Hematopoietic multipotent progenitor cell treated with erythropoietin and hydrocortisone succinate and interleukin-3 and kit ligand, for 4 days (in vitro differentiated cells): Measurements from ENCODE around the gene COL27A1.
"Not testable (repeated sequence)": the region's sequence is repeated elsewhere in the genome, so short reads cannot be mapped to it uniquely, and the experiment has no call there.

Experiments used
- DNase-seq: peaks from one replicate; pipeline ENCODE4 v3.0.0-alpha.2; 2015

COL27A1 gene

GRCh38 chr9:114311571-114312512 lies 156.5 kb downstream of the COL27A1 start:
- DNase-seq, result no peak

GRCh38 chr9:114312513-114312875 lies 157.2 kb downstream of the COL27A1 start:
- no peak for DNase-seq

GRCh38 chr9:114313186-114313585 lies 157.8 kb downstream of the COL27A1 start:
- no peak for DNase-seq

GRCh38 chr9:114314256-114314867 lies 159.0 kb downstream of the COL27A1 start:
- DNase-seq, result no peak

- DNase-seq, result no peak
These were observed 159.8 kb downstream of the COL27A1 start for GRCh38 chr9:114314881-114315722.

- peak; percentile 21 for DNase-seq
These were observed 160.5 kb downstream of the COL27A1 start for GRCh38 chr9:114315723-114316363.

- DNase-seq, result no peak
These were observed 161.4 kb downstream of the COL27A1 start for GRCh38 chr9:114316605-114317230.

GRCh38 chr9:114317665-114318357 lies 162.5 kb downstream of the COL27A1 start:
- DNase-seq, result peak; percentile 55

GRCh38 chr9:114318416-114318815 lies 163.1 kb downstream of the COL27A1 start:
- DNase-seq, result no peak

- no peak for DNase-seq
These were observed 163.8 kb downstream of the COL27A1 start for GRCh38 chr9:114319147-114319546.

GRCh38 chr9:114320710-114321109 lies 165.4 kb downstream of the COL27A1 start:
- DNase-seq, result not testable (repeated sequence)

GRCh38 chr9:114321759-114322158 lies 166.4 kb downstream of the COL27A1 start:
- DNase-seq, result no peak

GRCh38 chr9:114322160-114322818 lies 167.0 kb downstream of the COL27A1 start:
- not testable (repeated sequence) for DNase-seq

- not testable (repeated sequence) for DNase-seq
These were observed 167.6 kb downstream of the COL27A1 start, which contains the start of gene ORM1 for GRCh38 chr9:114322831-114323531. ORM1 (plus strand) TSS chr9:114323098; CDS start chr9:114323134, 36 bp downstream.

GRCh38 chr9:114323849-114324248 lies 168.5 kb downstream of the COL27A1 start:
- DNase-seq, result not testable (repeated sequence)

GRCh38 chr9:114324492-114324891 lies 169.2 kb downstream of the COL27A1 start:
- no peak for DNase-seq

- not testable (repeated sequence) for DNase-seq
These were observed 169.6 kb downstream of the COL27A1 start for GRCh38 chr9:114324965-114325364.

GRCh38 chr9:114325684-114326254 lies 170.4 kb downstream of the COL27A1 start:
- DNase-seq, result not testable (repeated sequence)

GRCh38 chr9:114327749-114328148 lies 172.4 kb downstream of the COL27A1 start:
- no peak for DNase-seq

GRCh38 chr9:114328357-114328820 lies 173.1 kb downstream of the COL27A1 start:
- not testable (repeated sequence) for DNase-seq
